ENCODE results near the gene UFM1. TPM values are rescaled to one million over a fixed set of nuclear protein-coding genes. Genes with fewer than 3 reads are reported as not detected.
"Not testable (repeated sequence)": the region's sequence is repeated elsewhere in the genome, so short reads cannot be mapped to it uniquely, and the experiment has no call there.

Gene UFM1
- 29.3 and 33.5 TPM in 2 replicates for total RNA-seq (2014; rRNA removed; shearing (Covaris generic))
- 49.3 and 56.4 TPM in 2 replicates for polyA plus RNA-seq (2015; cell fraction: cytosol; rRNA removed)
- polyA plus RNA-seq (2015; cell fraction: nucleus; rRNA removed), result 74.5 and 78.4 TPM in 2 replicates

DNA sequence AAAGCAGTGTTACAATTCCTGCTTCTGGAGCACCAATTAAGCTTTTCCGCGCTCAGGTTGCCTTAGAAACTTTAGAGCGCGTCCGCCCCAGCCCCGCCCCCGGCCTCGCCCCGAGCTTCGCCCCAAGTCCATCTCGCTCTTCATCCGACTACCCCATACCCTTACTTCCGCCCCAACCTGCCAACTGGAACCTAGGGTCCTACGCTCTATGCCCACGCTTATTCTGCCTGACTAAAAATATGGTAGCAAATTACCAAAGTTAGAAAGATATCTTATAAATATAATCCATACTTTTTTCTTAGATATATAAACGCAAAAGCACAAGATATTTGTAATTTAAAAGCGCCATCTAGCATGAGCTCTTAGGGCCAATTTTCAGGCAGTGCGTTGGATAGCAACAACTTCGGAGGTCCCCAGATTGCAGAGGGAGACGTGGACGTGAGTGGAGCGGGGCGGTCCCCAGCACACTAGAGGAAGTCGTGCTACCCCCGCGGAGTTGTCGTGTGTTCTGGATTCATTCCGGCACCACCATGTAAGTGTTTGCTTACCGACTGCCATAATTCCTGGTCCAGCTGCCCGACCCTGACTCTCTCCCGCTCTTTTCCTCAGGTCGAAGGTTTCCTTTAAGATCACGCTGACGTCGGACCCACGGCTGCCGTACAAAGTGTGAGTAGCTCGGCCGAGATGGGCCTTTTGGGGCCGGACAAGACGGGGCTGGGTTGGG, at the start of gene UFM1:
TSS of gene UFM1 (plus strand) at position 462 of the 724 bp plus-strand sequence. CDS start at position 531, 69 bp downstream.
- DNase-seq (ENCODE audit: low read depth), result peak; percentile 85

DNA sequence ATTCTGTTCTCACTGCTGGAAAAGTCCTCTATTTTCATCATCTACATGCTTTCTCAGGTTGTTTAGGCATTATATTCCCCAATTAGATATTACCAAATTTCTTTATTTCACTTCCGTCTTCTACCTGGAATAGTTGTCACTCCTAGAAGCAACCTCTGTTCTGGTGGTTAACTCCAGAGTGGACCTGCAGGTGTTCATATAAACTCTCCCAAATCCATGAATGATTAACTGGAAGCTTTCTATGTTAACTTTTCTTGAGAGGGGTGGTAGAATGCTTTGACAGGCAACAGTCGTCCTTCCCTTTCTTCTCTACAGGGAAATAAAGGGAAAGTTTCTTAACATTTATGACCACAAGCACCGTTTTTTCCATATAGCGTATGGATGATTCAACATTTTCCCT, 48.4 kb upstream of the UFM1 start:
- no peak for DNase-seq (ENCODE audit: low read depth)

GRCh38 chr13:38303816-38304320, 45.8 kb upstream of the UFM1 start:
- no peak for DNase-seq (ENCODE audit: low read depth)

- peak; percentile 85 for DNase-seq (ENCODE audit: low read depth)
These were observed 40.9 kb upstream of the UFM1 start for GRCh38 chr13:38308736-38309135.

DNA sequence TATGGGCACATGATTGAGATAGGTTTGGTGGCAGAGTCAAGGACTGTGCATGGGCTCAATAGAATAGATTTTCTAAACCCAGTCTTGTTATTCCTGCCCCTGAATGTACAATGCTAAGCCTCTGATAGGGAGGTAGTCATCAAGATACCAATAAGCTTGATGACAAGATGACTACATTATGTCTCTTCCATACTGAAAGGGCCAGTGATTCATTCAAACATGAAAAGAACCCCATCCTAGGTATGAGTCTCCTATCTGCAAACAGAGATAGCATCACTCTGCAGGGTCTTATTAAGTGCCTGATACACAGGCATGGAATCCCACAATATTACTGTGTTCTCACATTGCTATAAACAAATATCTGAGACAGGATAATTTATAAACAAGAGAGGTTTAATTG, 40.3 kb upstream of the UFM1 start:
- DNase-seq (ENCODE audit: low read depth), result peak; percentile 7

- not testable (repeated sequence) for DNase-seq (ENCODE audit: low read depth)
These were observed 38.5 kb upstream of the UFM1 start for GRCh38 chr13:38311175-38311574.

- no peak for DNase-seq (ENCODE audit: low read depth)
These were observed 33.5 kb upstream of the UFM1 start for GRCh38 chr13:38316129-38316528.

- no peak for DNase-seq (ENCODE audit: low read depth)
These were observed 28.0 kb upstream of the UFM1 start for GRCh38 chr13:38321654-38322053.

- no peak for DNase-seq (ENCODE audit: low read depth)
These were observed 24.2 kb upstream of the UFM1 start for GRCh38 chr13:38325426-38325825.

DNA sequence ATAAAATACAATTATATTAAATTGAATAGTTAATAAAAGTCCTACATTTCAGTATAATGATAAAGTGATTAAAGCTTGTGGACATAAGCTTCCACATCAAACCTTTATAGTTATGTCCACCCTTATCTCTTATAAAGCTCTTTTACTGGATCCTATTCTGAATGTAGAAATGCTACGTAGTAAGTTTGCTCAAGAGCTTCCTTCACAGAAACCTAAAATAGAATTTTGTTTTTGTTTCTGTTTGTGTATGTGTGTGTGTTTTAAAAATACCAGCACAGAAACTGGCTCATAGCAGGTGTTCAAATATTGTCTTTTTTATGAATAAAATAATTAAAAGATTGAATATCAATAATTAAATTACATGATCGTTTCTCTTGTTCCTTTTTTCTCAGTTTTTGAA, 21.0 kb upstream of the UFM1 start:
- no peak for DNase-seq (ENCODE audit: low read depth)

DNA sequence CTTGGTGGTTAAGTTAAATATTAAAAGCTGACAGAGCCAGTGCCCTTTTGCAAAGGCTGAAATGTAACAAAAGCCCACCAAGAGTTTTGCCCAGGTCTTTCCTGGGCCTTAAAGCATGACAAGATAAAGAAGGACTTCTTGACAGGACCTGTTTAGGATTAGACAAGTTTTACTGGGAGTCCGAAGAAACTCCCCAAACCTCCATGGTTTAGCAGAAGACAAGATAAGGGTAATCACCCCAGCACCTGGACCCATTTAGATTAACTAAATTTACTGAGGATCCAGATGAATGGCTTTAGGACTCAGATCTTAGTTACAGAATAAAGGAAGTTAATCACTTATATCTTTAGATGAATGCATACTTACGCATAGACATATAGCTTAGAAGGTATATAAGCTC, 14.8 kb upstream of the UFM1 start:
- DNase-seq (ENCODE audit: low read depth), result no peak

- DNase-seq (ENCODE audit: low read depth), result no peak
These were observed 11.6 kb upstream of the UFM1 start for GRCh38 chr13:38338089-38338488.

DNA sequence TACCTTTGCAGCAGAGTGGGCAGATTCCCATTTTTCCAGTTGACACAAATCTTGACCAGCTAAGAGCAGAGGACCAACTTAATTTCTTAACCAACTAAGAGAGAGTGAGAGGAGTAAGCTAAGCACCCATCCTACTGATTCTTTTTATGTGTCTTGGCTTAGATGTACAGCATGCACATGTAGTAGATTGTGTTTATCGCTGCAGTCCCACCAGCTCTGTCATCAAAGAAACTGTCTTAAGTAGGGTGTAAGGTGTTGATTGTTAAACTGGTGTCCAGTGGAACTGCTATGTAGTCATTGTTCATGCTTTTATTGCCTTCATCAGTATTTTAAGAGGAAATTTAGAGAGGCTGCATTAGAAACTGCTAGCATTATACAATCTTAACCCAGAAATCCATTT, 9.0 kb upstream of the UFM1 start:
- DNase-seq (ENCODE audit: low read depth), result no peak

- DNase-seq (ENCODE audit: low read depth), result no peak
These were observed 8.4 kb upstream of the UFM1 start for GRCh38 chr13:38341149-38341692.

- no peak for DNase-seq (ENCODE audit: low read depth)
These were observed 2.9 kb upstream of the UFM1 start for GRCh38 chr13:38346764-38347163.

- peak; percentile 21 for DNase-seq (ENCODE audit: low read depth)
These were observed 726 bp upstream of the UFM1 start for GRCh38 chr13:38348861-38349389.

GRCh38 chr13:38350114-38350617, 515 bp downstream of the UFM1 start:
- no peak for DNase-seq (ENCODE audit: low read depth)

GRCh38 chr13:38355595-38356119, 6.0 kb downstream of the UFM1 start:
- DNase-seq (ENCODE audit: low read depth), result no peak

DNA sequence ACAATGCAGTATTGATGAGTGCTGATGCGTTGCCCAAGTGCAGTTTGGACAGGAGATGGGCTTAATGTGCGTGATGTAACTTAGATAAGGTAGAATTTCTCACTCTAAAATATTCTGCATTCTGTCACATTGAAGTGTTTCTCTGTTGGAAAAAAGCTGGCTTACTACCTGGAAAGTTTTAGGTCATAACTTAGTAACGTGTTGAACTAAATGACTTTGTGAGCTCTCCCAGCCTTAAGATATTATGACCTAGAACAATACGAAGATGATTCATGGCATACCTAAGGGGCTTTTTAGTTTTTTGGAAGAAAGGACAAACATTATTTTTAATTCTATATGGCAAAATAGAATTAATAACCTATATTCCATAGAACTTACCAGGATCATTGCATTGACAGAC, 9.0 kb downstream of the UFM1 start:
- no peak for DNase-seq (ENCODE audit: low read depth)

- no peak for DNase-seq (ENCODE audit: low read depth)
These were observed 12.1 kb downstream of the UFM1 start for GRCh38 chr13:38361542-38362262.

- no peak for DNase-seq (ENCODE audit: low read depth)
These were observed 13.6 kb downstream of the UFM1 start for GRCh38 chr13:38363219-38363618.
